HEK293 (cell line): ENCODE data around the gene PMFBP1.

ENCODE experiments used
- CTCF ChIA-PET: fragments of 350-600 bp; formaldehyde crosslinking; extraction: SDS; loops from one replicate; lab custom pipeline; 2021; ENCODE audit warnings: antibody characterized with exemption; lab: Yijun Ruan, JAX
- POLR2A ChIA-PET: fragments of 300-600 bp; formaldehyde crosslinking; extraction: SDS; loops from one replicate; lab custom pipeline; 2020; ENCODE audit warnings: antibody characterized with exemption, inconsistent platforms; lab: Yijun Ruan, JAX
- H3K27ac ChIP-seq: fragments of 200-500 bp; sonication (Bioruptor generic); 2 replicates; pipeline ENCODE4 v1.5.1; 2014; ENCODE audit warnings: low read depth, low read length, control low read depth, inconsistent platforms; ENCODE audit errors: extremely low read depth
- H3K36me3 ChIP-seq, 2 experiments: fragments of 200-500 bp in 1 of 2; sonication (Bioruptor generic) in 1 of 2; 1 replicate in 1 of 2; 2 replicates in 1 of 2; pipeline ENCODE4 v1.5.1; 2014 to 2017; ENCODE audit warnings: inconsistent platforms in 2 of 2, low read length in 2 of 2; ENCODE audit not compliant: control insufficient read depth in 2 of 2, insufficient read depth in 1 of 2
- H3K4me1 ChIP-seq: fragments of 200-500 bp; sonication (Bioruptor generic); 2 replicates; pipeline ENCODE4 v1.5.1; 2014; ENCODE audit warnings: mild to moderate bottlenecking, low read length, inconsistent platforms; ENCODE audit not compliant: control insufficient read depth, insufficient read depth
- H3K4me3 ChIP-seq: 2 replicates; pipeline ENCODE4 v1.5.1; 2011; ENCODE audit warnings: low read depth, mild to moderate bottlenecking, control low read depth, low read length, moderate library complexity
- H3K9me3 ChIP-seq: fragments of 200-500 bp; sonication (Bioruptor generic); 2 replicates; pipeline ENCODE4 v1.5.1; 2014; ENCODE audit warnings: low read depth, low read length, inconsistent platforms; ENCODE audit not compliant: control insufficient read depth, insufficient read depth
- GFI1B ChIP-seq: fragments of 450-650 bp; formaldehyde crosslinking; IDR thresholded peaks from 2 replicates; pipeline ENCODE4 v1.5.1; 2016; ENCODE audit warnings: missing biosample characterization, missing genetic modification characterization
- MEIS1 ChIP-seq: sonication (generic); formaldehyde crosslinking; IDR thresholded peaks from 2 replicates; pipeline ENCODE4 v1.8.1; 2022; ENCODE audit warnings: missing genetic modification reagents, mild to moderate bottlenecking, borderline replicate concordance
- MYNN ChIP-seq: fragments of 450-650 bp; formaldehyde crosslinking; IDR thresholded peaks from 2 replicates; pipeline ENCODE4 v1.5.1; 2016; ENCODE audit warnings: missing biosample characterization, missing genetic modification characterization, borderline replicate concordance
- OVOL3 ChIP-seq: fragments of 450-650 bp; formaldehyde crosslinking; IDR thresholded peaks from 2 replicates; pipeline ENCODE4 v1.5.1; 2016; ENCODE audit warnings: missing biosample characterization, missing genetic modification characterization
- PRDM4 ChIP-seq: fragments of 450-650 bp; formaldehyde crosslinking; IDR thresholded peaks from 2 replicates; pipeline ENCODE4 v1.5.1; 2017; ENCODE audit warnings: missing biosample characterization, missing genetic modification characterization
- SP2 ChIP-seq: fragments of 450-650 bp; formaldehyde crosslinking; IDR thresholded peaks from 2 replicates; pipeline ENCODE4 v1.5.1; 2016; ENCODE audit warnings: missing biosample characterization, missing genetic modification characterization
- ZBTB20 ChIP-seq: fragments of 450-650 bp; formaldehyde crosslinking; IDR thresholded peaks from 2 replicates; pipeline ENCODE4 v1.5.1; 2016; ENCODE audit warnings: missing biosample characterization, missing genetic modification characterization
- ZBTB48 ChIP-seq: fragments of 450-650 bp; formaldehyde crosslinking; IDR thresholded peaks from 2 replicates; pipeline ENCODE4 v1.5.1; 2016; ENCODE audit warnings: missing biosample characterization, missing genetic modification characterization
- ZNF132 ChIP-seq: fragments of 450-650 bp; formaldehyde crosslinking; IDR thresholded peaks from 2 replicates; pipeline ENCODE4 v1.5.1; 2017; ENCODE audit warnings: missing biosample characterization, missing genetic modification characterization, borderline replicate concordance
- ZNF148 ChIP-seq: fragments of 450-650 bp; formaldehyde crosslinking; IDR thresholded peaks from 2 replicates; pipeline ENCODE4 v1.5.0; 2017; ENCODE audit warnings: missing biosample characterization, missing genetic modification characterization, borderline replicate concordance
- ZNF23 ChIP-seq: fragments of 450-650 bp; formaldehyde crosslinking; IDR thresholded peaks from 2 replicates; pipeline ENCODE4 v1.5.1; 2016; ENCODE audit warnings: missing biosample characterization, missing genetic modification characterization, borderline replicate concordance
- ZNF239 ChIP-seq: fragments of 450-650 bp; formaldehyde crosslinking; IDR thresholded peaks from 2 replicates; pipeline ENCODE4 v1.5.1; 2016; ENCODE audit warnings: missing biosample characterization, missing genetic modification characterization
- ZNF280D ChIP-seq: fragments of 450-650 bp; formaldehyde crosslinking; IDR thresholded peaks from 2 replicates; pipeline ENCODE4 v1.5.1; 2016; ENCODE audit warnings: missing biosample characterization, missing genetic modification characterization
- ZNF423 ChIP-seq: fragments of 450-650 bp; formaldehyde crosslinking; IDR thresholded peaks from 2 replicates; pipeline ENCODE4 v1.5.1; 2016; ENCODE audit warnings: missing biosample characterization, missing genetic modification characterization
- ZNF518A ChIP-seq: fragments of 450-650 bp; formaldehyde crosslinking; conservative IDR thresholded peaks from 2 replicates; pipeline ENCODE4 v1.5.1; 2016; ENCODE audit warnings: low read depth, missing biosample characterization, missing genetic modification characterization
- ZNF645 ChIP-seq: fragments of 450-650 bp; formaldehyde crosslinking; IDR thresholded peaks from 2 replicates; pipeline ENCODE4; 2016; ENCODE audit warnings: missing biosample characterization, missing genetic modification characterization
- ZNF792 ChIP-seq: fragments of 450-650 bp; formaldehyde crosslinking; IDR thresholded peaks from 2 replicates; pipeline ENCODE4 v1.5.1; 2016; ENCODE audit warnings: missing biosample characterization, missing genetic modification characterization
- ZNF837 ChIP-seq: fragments of 450-650 bp; formaldehyde crosslinking; IDR thresholded peaks from 2 replicates; pipeline ENCODE4 v1.5.1; 2016; ENCODE audit warnings: missing biosample characterization, missing genetic modification characterization
- ZSCAN30 ChIP-seq: fragments of 450-650 bp; IDR thresholded peaks from 2 replicates; pipeline ENCODE4 v1.5.1; 2018; ENCODE audit warnings: missing biosample characterization, mild to moderate bottlenecking, missing genetic modification characterization, moderate library complexity
- TF ChIP-seq, protein P1 (sequence below): fragments of 450-650 bp; formaldehyde crosslinking; IDR thresholded peaks from 2 replicates; pipeline ENCODE4 v1.5.1; 2016; ENCODE audit warnings: missing biosample characterization, missing genetic modification characterization

The PMFBP1 gene

DNA sequence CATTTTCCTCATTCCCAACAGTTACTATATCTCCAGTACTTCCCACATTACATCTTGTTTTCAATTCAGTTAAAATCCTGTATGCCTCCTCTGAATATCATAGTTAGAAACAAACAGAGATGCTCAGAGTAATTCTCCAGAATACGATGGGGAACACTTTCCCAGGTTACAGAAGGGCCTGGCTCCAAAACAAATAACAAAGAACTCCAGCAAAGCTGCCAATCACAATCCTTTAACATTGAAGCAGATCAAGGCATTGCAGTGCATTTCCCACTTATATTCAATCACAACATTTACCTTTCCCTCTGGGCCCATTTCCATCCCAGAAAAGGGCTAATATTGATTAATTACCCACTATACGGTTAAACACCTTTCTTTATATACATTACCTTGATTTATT, 29.4 kb upstream of the PMFBP1 start (continued):
- TF ChIP-seq ZNF280D (tag by site-specific recombination) (no peak), ZNF239 (no peak)

DNA sequence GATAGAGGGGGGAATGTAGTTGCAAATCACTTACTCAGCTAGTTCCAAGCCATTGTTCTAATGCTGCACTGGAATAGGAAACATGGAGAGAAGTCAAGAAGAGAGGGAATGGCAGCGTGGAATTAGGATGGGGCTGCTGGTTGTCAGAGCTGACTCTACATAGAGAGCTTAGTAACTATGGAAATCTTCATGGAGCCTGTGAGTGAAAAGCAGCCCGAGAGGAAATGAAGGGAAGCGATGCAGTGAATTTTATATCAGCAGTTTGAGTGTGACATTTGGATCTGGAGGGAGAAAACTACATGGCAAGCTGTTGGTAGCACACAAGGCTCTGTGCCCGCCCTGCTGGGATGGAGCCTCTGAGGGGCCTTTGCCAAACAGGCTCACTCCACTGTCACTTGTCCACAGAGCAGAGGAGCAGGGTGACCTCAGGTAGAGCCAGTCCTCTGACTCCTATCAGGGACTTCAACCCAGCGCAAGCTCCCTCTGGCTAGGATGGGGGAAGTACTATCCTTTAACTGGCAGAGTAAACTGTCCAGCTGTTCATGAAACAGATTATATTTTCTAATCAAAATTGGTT, 27.9 kb upstream of the PMFBP1 start:
- no peaks in the 10 kb centered on the region for H3K9me3 ChIP-seq
- ChIA-PET POLR2A (interaction anchor here (0.5 kb wide), 1 partner anchor 1836 kb away, joined by 3 read pairs; no protein-coding TSS in a partner anchor), CTCF (interaction anchor here (0.6 to 0.7 kb wide), 2 partner anchors 75 to 487 kb away, joined by 3 to 4 read pairs; no protein-coding TSS in a partner anchor)
- TF ChIP-seq MYNN (no peak), ZNF132 (tag by site-specific recombination) (no peak), PRDM4 (tag by site-specific recombination) (no peak), MEIS1 (CRISPR knock-in tag) (no peak), ZNF423 (tag by site-specific recombination) (no peak), ZBTB20 (tag by site-specific recombination) (no peak), ZNF792 (tag by site-specific recombination) (no peak), ZNF645 (no peak), ZNF23 (tag by site-specific recombination) (no peak), GFI1B (no peak), ZNF148 (no peak), ZBTB48 (no peak), ZSCAN30 (tag by site-specific recombination) (no peak), ZNF518A (tag by site-specific recombination) (no peak), SP2 (tag by site-specific recombination) (no peak), ZNF837 (tag by site-specific recombination) (no peak), OVOL3 (tag by site-specific recombination) (no peak)
- TF ChIP-seq, protein P1, sequence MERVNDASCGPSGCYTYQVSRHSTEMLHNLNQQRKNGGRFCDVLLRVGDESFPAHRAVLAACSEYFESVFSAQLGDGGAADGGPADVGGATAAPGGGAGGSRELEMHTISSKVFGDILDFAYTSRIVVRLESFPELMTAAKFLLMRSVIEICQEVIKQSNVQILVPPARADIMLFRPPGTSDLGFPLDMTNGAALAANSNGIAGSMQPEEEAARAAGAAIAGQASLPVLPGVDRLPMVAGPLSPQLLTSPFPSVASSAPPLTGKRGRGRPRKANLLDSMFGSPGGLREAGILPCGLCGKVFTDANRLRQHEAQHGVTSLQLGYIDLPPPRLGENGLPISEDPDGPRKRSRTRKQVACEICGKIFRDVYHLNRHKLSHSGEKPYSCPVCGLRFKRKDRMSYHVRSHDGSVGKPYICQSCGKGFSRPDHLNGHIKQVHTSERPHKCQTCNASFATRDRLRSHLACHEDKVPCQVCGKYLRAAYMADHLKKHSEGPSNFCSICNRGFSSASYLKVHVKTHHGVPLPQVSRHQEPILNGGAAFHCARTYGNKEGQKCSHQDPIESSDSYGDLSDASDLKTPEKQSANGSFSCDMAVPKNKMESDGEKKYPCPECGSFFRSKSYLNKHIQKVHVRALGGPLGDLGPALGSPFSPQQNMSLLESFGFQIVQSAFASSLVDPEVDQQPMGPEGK (tag by site-specific recombination), result no peak

More for the DNA sequence above, 27.9 kb upstream of the PMFBP1 start:
- H3K27ac ChIP-seq, result no peak overlapping the region
- no peaks in the 10 kb centered on the region for H3K4me1 ChIP-seq
- H3K36me3 ChIP-seq, result no peaks in the 10 kb centered on the region
- H3K4me3 ChIP-seq, result no peak overlapping the region
